Measurements from ENCODE around the gene FBXL12.
A peak's percentile ranks its signal among the peaks of the same experiment; 100 is the strongest.

The FBXL12 gene

DNA sequence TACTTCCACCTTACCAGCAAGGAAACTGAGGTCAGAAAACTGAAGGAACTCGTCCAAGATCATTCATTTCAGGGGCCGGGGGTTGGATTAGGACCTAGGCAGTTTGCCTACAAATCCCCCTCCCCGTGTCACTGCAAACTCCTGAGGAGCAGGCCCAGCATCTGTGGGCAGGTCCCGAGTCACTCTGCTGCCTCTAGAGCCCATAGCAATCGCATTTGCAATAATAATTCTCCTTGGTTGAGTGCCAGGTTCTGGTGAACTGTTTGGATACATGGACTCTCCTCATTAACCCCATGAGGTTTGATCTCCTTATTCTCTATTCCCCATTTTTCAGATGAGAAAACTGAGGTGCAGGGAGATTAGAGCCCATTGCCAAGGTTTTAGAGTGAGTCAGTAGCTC lies 17.1 kb upstream of the FBXL12 start:
- TF ChIP-seq FOXM1 (IDR thresholded peaks at IDR 0.05; ENCODE audit: borderline replicate concordance, low read depth) (no peak), TAF1 (IDR thresholded peaks at IDR 0.05; ENCODE audit: low read depth) (no peak), EGR1 (IDR thresholded peaks at IDR 0.05) (no peak), ZBTB7A (IDR thresholded peaks at IDR 0.05; ENCODE audit: low read depth) (no peak), EP300 (IDR thresholded peaks at IDR 0.05; ENCODE audit: borderline replicate concordance) (no peak), RAD21 (IDR thresholded peaks at IDR 0.05; ENCODE audit: low read depth) (no peak), TEAD4 (IDR thresholded peaks at IDR 0.05) (no peak), YY1 (IDR thresholded peaks at IDR 0.05; ENCODE audit: low read depth) (no peak)
- TF ChIP-seq, protein P1, sequence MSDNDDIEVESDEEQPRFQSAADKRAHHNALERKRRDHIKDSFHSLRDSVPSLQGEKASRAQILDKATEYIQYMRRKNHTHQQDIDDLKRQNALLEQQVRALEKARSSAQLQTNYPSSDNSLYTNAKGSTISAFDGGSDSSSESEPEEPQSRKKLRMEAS (IDR thresholded peaks at IDR 0.05) = no peak
- TF ChIP-seq, protein P2, sequence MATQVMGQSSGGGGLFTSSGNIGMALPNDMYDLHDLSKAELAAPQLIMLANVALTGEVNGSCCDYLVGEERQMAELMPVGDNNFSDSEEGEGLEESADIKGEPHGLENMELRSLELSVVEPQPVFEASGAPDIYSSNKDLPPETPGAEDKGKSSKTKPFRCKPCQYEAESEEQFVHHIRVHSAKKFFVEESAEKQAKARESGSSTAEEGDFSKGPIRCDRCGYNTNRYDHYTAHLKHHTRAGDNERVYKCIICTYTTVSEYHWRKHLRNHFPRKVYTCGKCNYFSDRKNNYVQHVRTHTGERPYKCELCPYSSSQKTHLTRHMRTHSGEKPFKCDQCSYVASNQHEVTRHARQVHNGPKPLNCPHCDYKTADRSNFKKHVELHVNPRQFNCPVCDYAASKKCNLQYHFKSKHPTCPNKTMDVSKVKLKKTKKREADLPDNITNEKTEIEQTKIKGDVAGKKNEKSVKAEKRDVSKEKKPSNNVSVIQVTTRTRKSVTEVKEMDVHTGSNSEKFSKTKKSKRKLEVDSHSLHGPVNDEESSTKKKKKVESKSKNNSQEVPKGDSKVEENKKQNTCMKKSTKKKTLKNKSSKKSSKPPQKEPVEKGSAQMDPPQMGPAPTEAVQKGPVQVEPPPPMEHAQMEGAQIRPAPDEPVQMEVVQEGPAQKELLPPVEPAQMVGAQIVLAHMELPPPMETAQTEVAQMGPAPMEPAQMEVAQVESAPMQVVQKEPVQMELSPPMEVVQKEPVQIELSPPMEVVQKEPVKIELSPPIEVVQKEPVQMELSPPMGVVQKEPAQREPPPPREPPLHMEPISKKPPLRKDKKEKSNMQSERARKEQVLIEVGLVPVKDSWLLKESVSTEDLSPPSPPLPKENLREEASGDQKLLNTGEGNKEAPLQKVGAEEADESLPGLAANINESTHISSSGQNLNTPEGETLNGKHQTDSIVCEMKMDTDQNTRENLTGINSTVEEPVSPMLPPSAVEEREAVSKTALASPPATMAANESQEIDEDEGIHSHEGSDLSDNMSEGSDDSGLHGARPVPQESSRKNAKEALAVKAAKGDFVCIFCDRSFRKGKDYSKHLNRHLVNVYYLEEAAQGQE (IDR thresholded peaks at IDR 0.05; ENCODE audit: low read depth) = no peak
- TF ChIP-seq, protein P3, sequence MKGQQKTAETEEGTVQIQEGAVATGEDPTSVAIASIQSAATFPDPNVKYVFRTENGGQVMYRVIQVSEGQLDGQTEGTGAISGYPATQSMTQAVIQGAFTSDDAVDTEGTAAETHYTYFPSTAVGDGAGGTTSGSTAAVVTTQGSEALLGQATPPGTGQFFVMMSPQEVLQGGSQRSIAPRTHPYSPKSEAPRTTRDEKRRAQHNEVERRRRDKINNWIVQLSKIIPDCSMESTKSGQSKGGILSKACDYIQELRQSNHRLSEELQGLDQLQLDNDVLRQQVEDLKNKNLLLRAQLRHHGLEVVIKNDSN (IDR thresholded peaks at IDR 0.05) = no peak

DNA sequence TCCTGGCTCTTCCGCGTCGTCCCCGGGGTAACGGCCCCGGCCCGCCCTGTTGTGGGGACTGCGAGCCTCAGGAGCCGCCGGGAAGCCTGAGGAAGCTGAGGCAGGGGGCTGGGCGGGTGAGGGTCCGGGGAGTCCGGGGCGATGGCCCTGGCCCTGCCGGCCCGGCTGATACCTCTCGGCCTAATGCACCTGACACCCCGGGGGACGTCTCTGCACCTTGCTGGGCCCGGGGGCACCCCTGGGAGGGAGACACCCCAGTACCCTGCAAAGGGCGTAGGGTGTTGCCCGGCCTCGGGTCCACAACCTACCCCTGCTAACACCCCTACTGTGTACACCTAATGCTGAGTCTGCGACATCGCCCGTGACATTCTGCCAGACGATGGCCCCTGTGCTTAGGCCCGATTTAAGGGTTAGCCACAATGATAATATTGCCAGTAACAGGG lies 16.6 kb upstream of the FBXL12 start:
- TF ChIP-seq CREB1 (IDR thresholded peaks at IDR 0.05; ENCODE audit: low read depth) = no peak
- TF ChIP-seq FOXM1 (IDR thresholded peaks at IDR 0.05; ENCODE audit: borderline replicate concordance, low read depth) = no peak
- no peak for TF ChIP-seq TAF1 (IDR thresholded peaks at IDR 0.05; ENCODE audit: low read depth)
- TF ChIP-seq ZBTB7A (IDR thresholded peaks at IDR 0.05; ENCODE audit: low read depth) = no peak
- TF ChIP-seq EGR1 (IDR thresholded peaks at IDR 0.05) = no peak
- TF ChIP-seq RAD21 (IDR thresholded peaks at IDR 0.05; ENCODE audit: low read depth) = no peak
- TF ChIP-seq NFIC (IDR thresholded peaks at IDR 0.05) = no peak
- TF ChIP-seq EP300 (IDR thresholded peaks at IDR 0.05; ENCODE audit: borderline replicate concordance) = no peak
- TF ChIP-seq, protein P3 (IDR thresholded peaks at IDR 0.05) = no peak
- TF ChIP-seq, protein P2 (IDR thresholded peaks at IDR 0.05; ENCODE audit: low read depth) = no peak
- TF ChIP-seq TCF12 (IDR thresholded peaks at IDR 0.05; ENCODE audit: low read depth) = no peak
- TF ChIP-seq YY1 (IDR thresholded peaks at IDR 0.05; ENCODE audit: low read depth) = no peak
- TF ChIP-seq CEBPB (IDR thresholded peaks at IDR 0.05) = no peak
- no peak for TF ChIP-seq TEAD4 (IDR thresholded peaks at IDR 0.05)
- TF ChIP-seq, protein P1 (IDR thresholded peaks at IDR 0.05) = no peak

DNA sequence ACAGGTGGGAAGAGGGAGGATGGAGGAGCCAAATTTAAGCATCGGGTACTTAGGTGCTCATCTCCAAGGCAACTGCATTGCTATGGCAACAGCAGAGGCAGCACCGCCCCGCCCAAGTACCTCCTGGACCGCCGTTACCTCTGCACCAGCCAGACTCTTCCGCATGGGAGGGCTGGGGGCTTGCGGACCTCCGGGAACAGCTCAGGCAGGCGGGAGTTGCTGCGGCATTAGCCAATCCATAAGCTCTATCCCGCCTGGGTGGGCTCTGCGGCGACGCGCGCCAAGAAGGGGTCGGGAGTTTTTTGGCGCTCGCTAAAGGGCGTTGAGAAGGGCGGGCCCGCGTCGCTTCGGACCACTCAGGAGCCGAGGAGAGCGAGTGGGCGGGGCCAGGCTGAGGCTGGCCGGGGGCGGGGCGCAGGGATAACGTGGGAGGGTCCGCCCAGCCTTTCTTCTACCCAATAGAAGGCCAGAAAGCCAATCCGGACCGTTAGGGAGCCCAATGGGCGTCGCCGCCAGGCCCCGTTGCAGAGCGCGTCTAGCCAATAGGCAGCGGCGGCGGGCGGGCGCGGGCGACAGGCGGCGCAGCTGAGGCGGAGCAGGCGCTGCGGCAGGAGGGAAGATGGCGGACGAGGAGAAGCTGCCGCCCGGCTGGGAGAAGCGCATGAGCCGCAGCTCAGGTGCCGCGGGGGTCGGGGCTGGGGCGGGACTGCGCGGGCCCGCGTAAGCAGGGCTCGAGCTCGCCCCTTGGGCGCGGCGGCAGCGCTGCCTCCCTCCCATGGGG lies 16.0 kb upstream of the FBXL12 start, which contains the start of gene PIN1:
PIN1 (plus strand) TSS at position 593 of the 781 bp plus-strand sequence; CDS start at position 620, 27 bp downstream.
- TF ChIP-seq, protein P3 (IDR thresholded peaks at IDR 0.05) = no peak
- TF ChIP-seq TCF12 (IDR thresholded peaks at IDR 0.05; ENCODE audit: low read depth) = 0 out of 2 replicates have a peak, but pooled peaks have one; percentile 9
- no peak for TF ChIP-seq TEAD4 (IDR thresholded peaks at IDR 0.05)
- peak; percentile 70 for TF ChIP-seq FOXM1 (IDR thresholded peaks at IDR 0.05; ENCODE audit: borderline replicate concordance, low read depth)
- TF ChIP-seq NFIC (IDR thresholded peaks at IDR 0.05) = peak; percentile 38; the same call in 1 of the 2 replicates
- peak; percentile 67; the same call in 1 of the 2 replicates for TF ChIP-seq ZBTB7A (IDR thresholded peaks at IDR 0.05; ENCODE audit: low read depth)
- TF ChIP-seq, protein P2 (IDR thresholded peaks at IDR 0.05; ENCODE audit: low read depth) = no peak
- peak; percentile 80; the same call in 1 of the 2 replicates for TF ChIP-seq TAF1 (IDR thresholded peaks at IDR 0.05; ENCODE audit: low read depth)
- peak; percentile 93 for TF ChIP-seq YY1 (IDR thresholded peaks at IDR 0.05; ENCODE audit: low read depth)
- peak; percentile 68; the same call in 1 of the 2 replicates for TF ChIP-seq CREB1 (IDR thresholded peaks at IDR 0.05; ENCODE audit: low read depth)
- TF ChIP-seq EGR1 (IDR thresholded peaks at IDR 0.05) = 0 out of 2 replicates have a peak, but pooled peaks have one; percentile 49

All from Ishikawa (cell line).